ENCODE measurements around the gene DNAAF1. TPM values are rescaled to one million over a fixed set of nuclear protein-coding genes. Genes with fewer than 3 reads are reported as not detected.

DNAAF1 gene
- total RNA-seq, 4 donors from 2014 or later = 0.44 to 0.85 TPM; not detected in 2

GRCh38 chr16:84139628-84140258 lies 5.4 kb upstream of the DNAAF1 start:
- no peak for TF ChIP-seq CTCF (IDR thresholded peaks at IDR 0.05; ENCODE audit: low read depth)

DNA sequence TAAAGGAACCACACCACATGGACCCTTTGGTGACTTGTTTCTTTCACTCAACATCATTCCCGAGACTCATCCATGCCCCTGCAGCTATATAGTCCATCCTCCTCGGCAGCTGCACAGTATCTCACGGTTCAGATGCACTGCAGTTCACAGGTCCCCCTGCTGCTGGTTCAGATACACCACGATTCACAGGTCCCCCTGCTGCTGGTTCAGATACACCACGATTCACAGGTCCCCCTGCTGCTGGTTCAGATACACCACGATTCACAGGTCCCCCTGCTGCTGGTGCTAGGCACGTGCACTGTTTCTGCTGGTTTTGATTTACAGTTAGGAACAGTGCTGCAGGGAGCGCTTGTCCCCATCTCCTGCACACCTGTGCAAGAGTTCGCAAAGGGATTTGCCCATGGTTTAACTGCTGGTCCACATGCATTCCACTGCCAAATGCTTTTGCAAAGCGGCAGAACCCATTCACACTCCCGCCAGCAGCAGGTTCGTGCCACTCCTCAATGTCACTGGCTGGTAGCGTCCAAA lies 3.9 kb upstream of the DNAAF1 start:
- no peak for TF ChIP-seq CTCF (IDR thresholded peaks at IDR 0.05; ENCODE audit: low read depth)

- no peak for TF ChIP-seq CTCF (IDR thresholded peaks at IDR 0.05; ENCODE audit: low read depth)
Measured at GRCh38 chr16:84143081-84143480, 2.0 kb upstream of the DNAAF1 start.

- TF ChIP-seq CTCF (IDR thresholded peaks at IDR 0.05; ENCODE audit: low read depth) = no peak
Measured at GRCh38 chr16:84143784-84144199, 1.3 kb upstream of the DNAAF1 start.

DNA sequence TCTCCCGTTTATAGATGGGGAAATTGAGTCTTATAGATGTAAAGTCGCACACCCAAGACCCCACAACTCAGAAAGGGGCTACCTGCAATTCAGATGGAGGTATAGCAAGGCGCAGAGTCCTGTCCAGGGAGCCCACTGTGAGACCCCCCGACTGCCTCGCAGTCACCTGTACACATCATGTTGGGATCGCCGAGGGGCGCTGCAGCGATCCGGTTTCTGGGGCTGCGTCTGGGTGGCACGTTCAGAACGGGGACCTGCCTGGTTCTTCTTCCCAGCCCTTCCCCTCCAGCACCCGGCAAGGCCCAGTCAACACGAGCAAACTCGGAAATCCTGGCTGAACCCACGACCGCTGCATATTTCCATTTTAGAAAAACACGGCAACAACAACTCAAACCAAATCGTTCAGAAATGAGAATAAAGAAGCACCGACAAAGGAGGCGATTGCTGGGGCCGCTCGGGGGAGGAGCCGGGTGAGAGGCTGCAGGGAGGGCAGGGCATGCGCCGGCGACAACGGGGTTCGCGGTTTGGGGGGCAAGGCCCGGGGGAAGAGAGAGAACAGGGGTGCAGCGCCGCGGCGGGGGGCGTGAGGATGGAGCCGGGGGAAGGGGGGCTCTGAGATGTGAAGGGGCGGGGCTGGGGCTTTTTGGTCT lies 774 bp upstream of the DNAAF1 start:
- no peak for TF ChIP-seq CTCF (IDR thresholded peaks at IDR 0.05; ENCODE audit: low read depth)

GRCh38 chr16:84150926-84151325 lies 5.8 kb downstream of the DNAAF1 start:
- no peak for TF ChIP-seq CTCF (IDR thresholded peaks at IDR 0.05; ENCODE audit: low read depth)

DNA sequence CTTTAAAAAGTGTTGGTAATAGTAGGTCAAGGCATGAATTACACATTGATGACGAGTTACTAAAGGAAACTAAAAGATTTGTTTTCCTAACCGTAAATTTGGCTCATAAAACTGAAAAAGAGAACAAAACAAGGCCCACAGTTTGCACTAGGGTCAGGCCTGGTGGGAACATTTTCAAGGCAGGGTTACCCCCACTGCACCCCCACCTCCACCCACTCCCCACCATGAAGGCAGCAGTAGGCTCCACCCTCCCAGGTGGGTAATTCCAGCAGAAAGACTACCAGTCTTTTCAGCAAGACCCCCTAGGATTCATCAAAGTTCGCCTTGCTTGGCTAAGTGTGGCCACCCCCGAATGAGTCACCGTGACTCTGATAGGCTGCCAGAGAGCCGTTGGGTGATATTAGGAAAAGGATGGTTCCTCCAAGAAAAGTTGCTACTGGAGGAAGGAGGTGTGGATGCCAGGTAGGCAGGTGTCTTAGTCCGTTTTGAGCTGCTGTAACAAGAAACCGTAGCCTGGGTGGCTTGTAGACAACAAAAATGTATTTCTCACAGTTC lies 8.6 kb downstream of the DNAAF1 start:
- no peak for TF ChIP-seq CTCF (IDR thresholded peaks at IDR 0.05; ENCODE audit: low read depth)

Measured in subcutaneous adipose tissue (tissue), 4 donors.